Panc1 (cell line): ENCODE results near the gene CDH23. TPM values are rescaled to one million over a fixed set of nuclear protein-coding genes. Genes with fewer than 3 reads are reported as not detected.

Experiments
- ATAC-seq: fragments of 200-7000 bp; cut with Tn5 transposase; 2 replicates; pipeline ENCODE4 v1.9.1; 2020; ENCODE audit warnings: mild to moderate bottlenecking, moderate library complexity
- BruUV-seq: library from RNA; stranded (reverse); fragments of 400-500 nt; replicated peaks from 2 replicates; lab custom pipeline; 2021; lab: Mats Ljungman, UMichigan
- CTCF ChIA-PET: fragments of 300-600 bp; sonication (Branson Sonifier 250); formaldehyde crosslinking; loops from one replicate; lab custom pipeline; 2022; ENCODE audit warnings: antibody characterized with exemption; lab: Charles Lee
- POLR2A ChIA-PET: fragments of 300-600 bp; sonication (Branson Sonifier 250); formaldehyde crosslinking; loops from one replicate; lab custom pipeline; 2022; ENCODE audit warnings: antibody characterized with exemption; lab: Charles Lee
- DNase-seq: peaks from one replicate; pipeline ENCODE4 v3.0.0-alpha.2; 2010; ENCODE audit warnings: low read depth, low spot score
- H3K27ac ChIP-seq: 2 replicates; pipeline ENCODE4 v1.5.1; 2011; ENCODE audit warnings: mild to moderate bottlenecking, low read length, inconsistent platforms
- H3K27me3 ChIP-seq: fragments of 200-500 bp; sonication (Bioruptor generic); 2 replicates; pipeline ENCODE4 v1.6.0; 2014; ENCODE audit warnings: low read length, inconsistent platforms; ENCODE audit not compliant: control insufficient read depth, insufficient read depth
- H3K36me3 ChIP-seq: fragments of 200-500 bp; sonication (Bioruptor generic); 2 replicates; pipeline ENCODE4 v1.5.1; 2014; ENCODE audit warnings: inconsistent platforms, mild to moderate bottlenecking, low read length, moderate library complexity; ENCODE audit not compliant: control insufficient read depth, insufficient read depth
- H3K4me1 ChIP-seq: 2 replicates; pipeline ENCODE4 v1.5.1; 2011; ENCODE audit warnings: inconsistent platforms, mild to moderate bottlenecking, low read length, moderate library complexity; ENCODE audit not compliant: control insufficient read depth, insufficient read depth
- H3K4me3 ChIP-seq, 2 experiments: 2 replicates each; pipeline ENCODE4 v1.5.1; 2011 to 2012; ENCODE audit warnings: low read depth in 2 of 2, low read length in 2 of 2, mild to moderate bottlenecking in 2 of 2, inconsistent platforms in 1 of 2, moderate library complexity in 1 of 2
- H3K9me3 ChIP-seq: fragments of 200-500 bp; sonication (Bioruptor generic); 2 replicates; pipeline ENCODE4 v1.5.1; 2014; ENCODE audit warnings: low read depth, mild to moderate bottlenecking, inconsistent platforms, low read length, moderate library complexity; ENCODE audit not compliant: control insufficient read depth, insufficient read depth
- POLR2AphosphoS5 ChIP-seq: IDR thresholded peaks from 2 replicates; pipeline ENCODE4 v1.6.1; 2012; ENCODE audit warnings: mild to moderate bottlenecking, low read depth, low read length, moderate library complexity
- SIN3A ChIP-seq: IDR thresholded peaks from 2 replicates; pipeline ENCODE4 v1.6.1; 2012; ENCODE audit warnings: low read depth, mild to moderate bottlenecking, low read length, moderate library complexity, borderline replicate concordance; ENCODE audit not compliant: insufficient read depth
- TCF7L2 ChIP-seq: IDR thresholded peaks from 2 replicates; pipeline ENCODE4 v1.6.1; 2011; ENCODE audit warnings: mild to moderate bottlenecking, low read depth, low read length, inconsistent platforms
- in situ Hi-C: cut with HindIII; loops from 2 replicates; pipeline ENCODE4 v1.10.0; 2016; ENCODE audit warnings: low sequenced_read_pairs, low pct_unique_long_range_greater_than_20kb
- intact Hi-C: fragments of 100-400 bp; cut with micrococcal nuclease; formaldehyde crosslinking; loops from one replicate; pipeline ENCODE4 v1.10.0; 2022; ENCODE audit not compliant: unreplicated experiment
- total RNA-seq: library from RNA; stranded (reverse); gene quantifications from one replicate; pipeline ENCODE4 v1.2.1, GENCODE V29; 2021; ENCODE audit not compliant: unreplicated experiment
- TF ChIP-seq, protein P1 (sequence below), 2 experiments: IDR thresholded peaks; 2 replicates each; pipeline ENCODE4 v1.6.1; 2011 to 2012; ENCODE audit warnings: low read depth in 2 of 2, control low read depth in 1 of 2, low read length in 1 of 2, mild to moderate bottlenecking in 1 of 2, moderate library complexity in 1 of 2; ENCODE audit not compliant: insufficient read depth in 1 of 2
- TF ChIP-seq, protein P2 (sequence below): fragments of 450-650 bp; IDR thresholded peaks from 2 replicates; pipeline ENCODE4 v1.5.1; 2017; ENCODE audit warnings: mild to moderate bottlenecking

Gene CDH23
- total RNA-seq, 1 experiment from 2014 or later, result 2.7 TPM

DNA sequence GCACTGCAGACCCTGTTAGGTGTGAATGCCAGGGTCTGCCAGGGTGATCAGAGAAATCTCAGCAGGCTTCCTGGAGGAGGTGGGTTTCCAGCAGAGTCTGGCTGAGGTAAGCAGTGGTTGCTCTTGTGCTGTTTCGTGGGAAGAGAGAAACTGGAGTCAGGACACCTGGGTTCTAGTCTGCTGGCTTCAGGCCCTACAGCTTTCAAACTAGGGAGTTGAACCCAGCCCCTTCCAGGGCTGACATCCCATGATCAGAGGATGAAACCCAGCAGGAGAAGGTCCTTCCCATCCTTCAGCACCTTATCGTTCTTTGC, 116.8 kb downstream of the CDH23 start:
- Histone ChIP-seq H3K4me1 (peaks cover 3% of the 10 kb centered on the region; the same call in 1 of the 2 replicates), H3K27ac (no peak overlapping the region), H3K27me3 (no peaks in the 10 kb centered on the region), H3K36me3 (no peaks in the 10 kb centered on the region), H3K4me3 (no peak overlapping the region), H3K9me3 (no peaks in the 10 kb centered on the region)
- in situ Hi-C loops (no loop called here), intact Hi-C loops (no loop called here)
- ATAC-seq, result no peak
- CTCF ChIA-PET, result no interaction called here
- no peak for TF ChIP-seq TCF7L2
- TF ChIP-seq POLR2AphosphoS5, result no peak
- TF ChIP-seq, protein P1, sequence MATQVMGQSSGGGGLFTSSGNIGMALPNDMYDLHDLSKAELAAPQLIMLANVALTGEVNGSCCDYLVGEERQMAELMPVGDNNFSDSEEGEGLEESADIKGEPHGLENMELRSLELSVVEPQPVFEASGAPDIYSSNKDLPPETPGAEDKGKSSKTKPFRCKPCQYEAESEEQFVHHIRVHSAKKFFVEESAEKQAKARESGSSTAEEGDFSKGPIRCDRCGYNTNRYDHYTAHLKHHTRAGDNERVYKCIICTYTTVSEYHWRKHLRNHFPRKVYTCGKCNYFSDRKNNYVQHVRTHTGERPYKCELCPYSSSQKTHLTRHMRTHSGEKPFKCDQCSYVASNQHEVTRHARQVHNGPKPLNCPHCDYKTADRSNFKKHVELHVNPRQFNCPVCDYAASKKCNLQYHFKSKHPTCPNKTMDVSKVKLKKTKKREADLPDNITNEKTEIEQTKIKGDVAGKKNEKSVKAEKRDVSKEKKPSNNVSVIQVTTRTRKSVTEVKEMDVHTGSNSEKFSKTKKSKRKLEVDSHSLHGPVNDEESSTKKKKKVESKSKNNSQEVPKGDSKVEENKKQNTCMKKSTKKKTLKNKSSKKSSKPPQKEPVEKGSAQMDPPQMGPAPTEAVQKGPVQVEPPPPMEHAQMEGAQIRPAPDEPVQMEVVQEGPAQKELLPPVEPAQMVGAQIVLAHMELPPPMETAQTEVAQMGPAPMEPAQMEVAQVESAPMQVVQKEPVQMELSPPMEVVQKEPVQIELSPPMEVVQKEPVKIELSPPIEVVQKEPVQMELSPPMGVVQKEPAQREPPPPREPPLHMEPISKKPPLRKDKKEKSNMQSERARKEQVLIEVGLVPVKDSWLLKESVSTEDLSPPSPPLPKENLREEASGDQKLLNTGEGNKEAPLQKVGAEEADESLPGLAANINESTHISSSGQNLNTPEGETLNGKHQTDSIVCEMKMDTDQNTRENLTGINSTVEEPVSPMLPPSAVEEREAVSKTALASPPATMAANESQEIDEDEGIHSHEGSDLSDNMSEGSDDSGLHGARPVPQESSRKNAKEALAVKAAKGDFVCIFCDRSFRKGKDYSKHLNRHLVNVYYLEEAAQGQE (IDR thresholded peaks at IDR 0.05; ENCODE audit: insufficient read depth in 1 of 2, low read depth in 2 of 2, low read length in 1 of 2), result no peak
- TF ChIP-seq, protein P2, sequence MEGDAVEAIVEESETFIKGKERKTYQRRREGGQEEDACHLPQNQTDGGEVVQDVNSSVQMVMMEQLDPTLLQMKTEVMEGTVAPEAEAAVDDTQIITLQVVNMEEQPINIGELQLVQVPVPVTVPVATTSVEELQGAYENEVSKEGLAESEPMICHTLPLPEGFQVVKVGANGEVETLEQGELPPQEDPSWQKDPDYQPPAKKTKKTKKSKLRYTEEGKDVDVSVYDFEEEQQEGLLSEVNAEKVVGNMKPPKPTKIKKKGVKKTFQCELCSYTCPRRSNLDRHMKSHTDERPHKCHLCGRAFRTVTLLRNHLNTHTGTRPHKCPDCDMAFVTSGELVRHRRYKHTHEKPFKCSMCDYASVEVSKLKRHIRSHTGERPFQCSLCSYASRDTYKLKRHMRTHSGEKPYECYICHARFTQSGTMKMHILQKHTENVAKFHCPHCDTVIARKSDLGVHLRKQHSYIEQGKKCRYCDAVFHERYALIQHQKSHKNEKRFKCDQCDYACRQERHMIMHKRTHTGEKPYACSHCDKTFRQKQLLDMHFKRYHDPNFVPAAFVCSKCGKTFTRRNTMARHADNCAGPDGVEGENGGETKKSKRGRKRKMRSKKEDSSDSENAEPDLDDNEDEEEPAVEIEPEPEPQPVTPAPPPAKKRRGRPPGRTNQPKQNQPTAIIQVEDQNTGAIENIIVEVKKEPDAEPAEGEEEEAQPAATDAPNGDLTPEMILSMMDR, result no peak
- TF ChIP-seq SIN3A, result no peak
- POLR2A ChIA-PET, result no interaction called here
- no peak for DNase-seq
- no TSS peak for BruUV-seq

DNA sequence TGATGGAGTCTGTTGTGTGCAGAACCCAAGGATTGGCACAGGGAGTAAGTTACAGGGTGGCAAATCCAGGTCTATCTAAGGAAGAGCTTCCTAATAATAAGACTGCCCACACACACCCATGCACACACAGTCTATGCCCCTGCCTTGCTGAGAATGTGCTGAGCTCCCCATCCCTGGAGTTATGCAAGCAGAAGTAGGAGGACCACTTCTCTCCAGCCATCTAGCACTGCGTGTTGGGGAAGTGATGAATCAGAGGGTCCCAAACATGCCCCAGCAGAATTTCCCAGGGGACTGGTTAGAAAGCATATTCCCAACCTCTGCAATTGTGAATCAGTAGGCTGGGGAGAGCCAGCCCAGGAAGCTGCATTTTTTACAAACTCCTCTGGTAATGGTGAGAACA, 117.2 kb downstream of the CDH23 start:
- Histone ChIP-seq H3K9me3 (no peaks in the 10 kb centered on the region), H3K36me3 (no peaks in the 10 kb centered on the region), H3K27ac (no peak overlapping the region), H3K4me3 (no peak overlapping the region), H3K27me3 (no peaks in the 10 kb centered on the region), H3K4me1 (peaks cover 3% of the 10 kb centered on the region; the same call in 1 of the 2 replicates)
- ChIA-PET CTCF (no interaction called here), POLR2A (no interaction called here)
- intact Hi-C loops, result no loop called here
- ATAC-seq, result no peak
- in situ Hi-C loops, result no loop called here
- BruUV-seq, result no TSS peak
- TF ChIP-seq SIN3A (no peak), POLR2AphosphoS5 (no peak), TCF7L2 (no peak)
- TF ChIP-seq, protein P1 (IDR thresholded peaks at IDR 0.05; ENCODE audit: insufficient read depth in 1 of 2, low read depth in 2 of 2, low read length in 1 of 2), result no peak
- TF ChIP-seq, protein P2, result no peak
- no peak for DNase-seq
